Ovary (tissue), 9 donors: ENCODE results near the gene MYRF. TPM values are rescaled to one million over a fixed set of nuclear protein-coding genes. Genes with fewer than 3 reads are reported as not detected.

Experiments
- DNase-seq, 5 donors: peaks; one replicate each; pipeline ENCODE4 v3.0.0-alpha.2; 2019 to 2020
- H3K27ac ChIP-seq, 2 donors: fragments of 200-600 bp; one replicate each; pipeline versions ENCODE4 v1.5.1 to v1.8.0; 2019 to 2022
- H3K27me3 ChIP-seq: fragments of 200-600 bp; one replicate; pipeline ENCODE4 v1.8.0; 2022
- H3K36me3 ChIP-seq: fragments of 200-600 bp; sonication (generic); one replicate; pipeline ENCODE4 v1.5.1; 2019
- H3K4me1 ChIP-seq: one replicate; pipeline ENCODE4 v1.8.1; 2013; ENCODE audit warnings: mild to moderate bottlenecking, moderate library complexity; ENCODE audit not compliant: insufficient read depth
- H3K4me3 ChIP-seq: fragments of 200-600 bp; sonication (generic); one replicate; pipeline ENCODE4 v1.5.1; 2017
- H3K9me3 ChIP-seq, 2 donors: fragments of 200-600 bp in 1 of 2; sonication (generic) in 1 of 2; one replicate each; pipeline versions ENCODE4 v1.5.1 to v1.8.1; 2013 to 2019; ENCODE audit warnings: mild to moderate bottlenecking in 1 of 2, moderate library complexity in 1 of 2
- EP300 ChIP-seq: sonication (generic); formaldehyde crosslinking; IDR thresholded peaks from one replicate; pipeline ENCODE4 v1.6.1; 2017; ENCODE audit warnings: antibody characterized with exemption
- POLR2A ChIP-seq: fragments of 450-650 bp; IDR thresholded peaks from one replicate; pipeline ENCODE4 v1.6.1; 2017; ENCODE audit warnings: antibody characterized with exemption, mild to moderate bottlenecking, moderate library complexity
- WGBS, 3 donors: extraction: QIAGEN DNeasy Blood & Tissue Kit in 1 of 3; methylation state at CpG; one replicate each; pipeline versions ENCODE4 v1.1.5 to v1.1.7; 2013 to 2017; 5-methylcytosine and 5-hydroxymethylcytosine counted together
- intact Hi-C, 4 donors: fragments of 100-400 bp; cut with DNase I; formaldehyde crosslinking; loops; one replicate each; pipeline versions ENCODE4 v1.11.0 to v1.15.1; 2022 to 2023
- polyA plus RNA-seq, 2 donors: library from polyadenylated mRNA; stranded (reverse); fragments of 200-250 nt in 1 of 2; fragments of 350-450 nt in 1 of 2; fragmentation: Illumina TruSeq in 1 of 2; extraction: RNeasy Lipid Tissue Mini Kit (QIAGEN cat#74804) in 1 of 2; gene quantifications; one replicate each; pipeline ENCODE4 v1.2.3, GENCODE V29; 2013 to 2014
- total RNA-seq, 7 donors: library from RNA; depleted of rRNA in 2 of 7; stranded (reverse); fragments of >200 nt in 2 of 7; fragmentation: NEBNext Ultra II Directional in 3 of 7; extraction: Animal tissue kit (Norgen Biotek cat#: 25700) in 3 of 7; gene quantifications; one replicate each; pipeline versions ENCODE4 v1.1.0 to v1.2.4, GENCODE V29; 2016 to 2023
- TF ChIP-seq, protein P1 (sequence below), 3 donors: fragments of 450-650 bp in 2 of 3; fragments of 200-600 bp in 1 of 3; IDR thresholded peaks; one replicate each; pipeline versions ENCODE4 v1.5.1 to v1.8.0; 2016 to 2022; ENCODE audit warnings: antibody characterized with exemption in 3 of 3, mild to moderate bottlenecking in 1 of 3
- donor health status: DM: no; HTN: no; CAD: no; lungs with moderate emphysema.
- donor health status: DM: no; HTN: no; CAD: no.
- donor health status: Bipolar disorder and iron deficiency.
- donor health status: DM: yes; HTN: yes; CAD: no.
- donor health status: DM: no; HTN: no; CAD: no.
- donor health status: DM: yes; HTN: yes; CAD: no.

MYRF gene
- total and polyA plus RNA-seq, 9 donors: 6.6 to 109 (median 23.3) TPM

DNA sequence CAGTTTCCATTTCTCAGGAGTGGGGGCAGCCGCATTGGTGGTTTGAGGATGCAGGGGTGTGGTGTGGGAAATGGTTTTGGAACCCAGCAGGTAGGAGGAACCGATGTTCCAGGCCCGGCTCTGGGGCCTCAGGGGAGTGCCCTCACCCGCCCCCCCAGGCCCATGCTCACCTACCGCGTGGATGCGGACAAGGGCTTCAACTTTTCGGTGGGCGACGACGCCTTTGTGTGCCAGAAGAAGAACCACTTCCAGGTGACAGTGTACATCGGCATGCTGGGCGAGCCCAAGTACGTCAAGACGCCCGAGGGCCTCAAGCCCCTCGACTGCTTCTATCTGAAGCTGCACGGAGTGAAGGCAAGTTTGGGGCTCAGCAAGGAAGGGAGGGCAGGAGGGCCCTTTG, 21.4 kb downstream of the MYRF start:
- TF ChIP-seq EP300 (no peak), POLR2A (no peak)
- TF ChIP-seq, protein P1, sequence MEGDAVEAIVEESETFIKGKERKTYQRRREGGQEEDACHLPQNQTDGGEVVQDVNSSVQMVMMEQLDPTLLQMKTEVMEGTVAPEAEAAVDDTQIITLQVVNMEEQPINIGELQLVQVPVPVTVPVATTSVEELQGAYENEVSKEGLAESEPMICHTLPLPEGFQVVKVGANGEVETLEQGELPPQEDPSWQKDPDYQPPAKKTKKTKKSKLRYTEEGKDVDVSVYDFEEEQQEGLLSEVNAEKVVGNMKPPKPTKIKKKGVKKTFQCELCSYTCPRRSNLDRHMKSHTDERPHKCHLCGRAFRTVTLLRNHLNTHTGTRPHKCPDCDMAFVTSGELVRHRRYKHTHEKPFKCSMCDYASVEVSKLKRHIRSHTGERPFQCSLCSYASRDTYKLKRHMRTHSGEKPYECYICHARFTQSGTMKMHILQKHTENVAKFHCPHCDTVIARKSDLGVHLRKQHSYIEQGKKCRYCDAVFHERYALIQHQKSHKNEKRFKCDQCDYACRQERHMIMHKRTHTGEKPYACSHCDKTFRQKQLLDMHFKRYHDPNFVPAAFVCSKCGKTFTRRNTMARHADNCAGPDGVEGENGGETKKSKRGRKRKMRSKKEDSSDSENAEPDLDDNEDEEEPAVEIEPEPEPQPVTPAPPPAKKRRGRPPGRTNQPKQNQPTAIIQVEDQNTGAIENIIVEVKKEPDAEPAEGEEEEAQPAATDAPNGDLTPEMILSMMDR (IDR thresholded peaks at IDR 0.05): no peak
- Histone ChIP-seq H3K4me3 (no peak overlapping the region), H3K4me1 (peaks cover 10% of the 10 kb centered on the region), H3K27me3 (no peaks in the 10 kb centered on the region), H3K36me3 (no peaks in the 10 kb centered on the region), H3K27ac (no peak overlapping the region), H3K9me3 (no peaks in the 10 kb centered on the region)
- no peak for DNase-seq
- WGBS, 3 donors: 83 to 86% (median 85%) methylated on average over 18 of the region's 18 CpGs
- intact Hi-C loops: no loop called here

DNA sequence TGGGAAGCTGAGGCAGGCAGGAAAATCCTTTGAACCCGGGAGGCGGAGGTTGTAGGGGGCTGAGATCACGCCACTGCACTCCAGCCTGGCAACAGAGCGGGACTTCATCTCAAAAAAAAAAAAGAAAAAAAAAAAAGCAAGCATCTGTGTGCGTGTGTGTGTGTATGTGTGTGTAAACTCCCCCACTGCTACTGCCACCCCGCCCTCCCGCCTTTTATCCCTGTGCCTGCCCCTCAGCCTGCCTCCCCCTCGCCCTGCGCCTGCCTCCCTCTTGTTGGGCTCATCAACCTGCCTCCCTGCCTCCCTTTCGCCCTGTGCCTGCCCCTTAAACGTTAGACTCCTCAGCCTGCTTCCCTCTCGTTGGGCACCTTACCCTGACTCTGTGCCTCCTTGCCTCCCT, 22.0 kb downstream of the MYRF start:
- no peak overlapping the region for H3K4me3 ChIP-seq
- TF ChIP-seq, protein P1 (IDR thresholded peaks at IDR 0.05): no peak
- TF ChIP-seq POLR2A: no peak
- H3K9me3 ChIP-seq: no peaks in the 10 kb centered on the region
- no peak overlapping the region for H3K27ac ChIP-seq
- H3K36me3 ChIP-seq: no peaks in the 10 kb centered on the region
- WGBS, 3 donors: 76 to 80% (median 78%) methylated on average over 12 of the region's 12 CpGs
- H3K4me1 ChIP-seq: peaks cover 8% of the 10 kb centered on the region
- intact Hi-C loops: no loop called here
- no peak for DNase-seq
- H3K27me3 ChIP-seq: no peaks in the 10 kb centered on the region

DNA sequence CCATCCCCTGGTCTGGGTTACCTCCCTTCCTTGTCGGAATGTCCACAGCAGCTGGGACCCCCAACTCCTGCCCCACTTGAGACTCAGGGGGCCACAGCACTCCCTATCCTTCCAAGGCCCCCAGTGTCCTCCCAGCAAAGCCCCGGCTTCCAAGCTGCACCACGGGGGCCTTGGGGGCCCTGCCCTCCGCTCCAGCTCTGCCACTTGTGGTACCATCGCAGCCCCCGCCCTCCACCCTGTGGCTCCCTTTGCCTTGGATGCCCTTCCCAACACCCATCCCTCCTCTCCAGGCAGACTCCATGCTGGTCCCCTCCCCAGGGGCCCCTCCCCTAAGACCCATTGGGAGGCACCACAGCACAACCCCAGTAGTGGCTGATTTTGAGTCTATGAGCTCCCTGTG, 22.7 kb downstream of the MYRF start:
- intact Hi-C loops: no loop called here
- H3K27me3 ChIP-seq: no peaks in the 10 kb centered on the region
- no peaks in the 10 kb centered on the region for H3K9me3 ChIP-seq
- H3K36me3 ChIP-seq: no peaks in the 10 kb centered on the region
- no peak overlapping the region for H3K27ac ChIP-seq
- peaks cover 7% of the 10 kb centered on the region for H3K4me1 ChIP-seq
- no peak for TF ChIP-seq POLR2A
- TF ChIP-seq, protein P1 (IDR thresholded peaks at IDR 0.05): no peak
- no peak for TF ChIP-seq EP300
- DNase-seq: no peak
- H3K4me3 ChIP-seq: no peak overlapping the region
- 91 to 95% (median 91%) methylated on average over 6 of the region's 6 CpGs for WGBS, 3 donors

DNA sequence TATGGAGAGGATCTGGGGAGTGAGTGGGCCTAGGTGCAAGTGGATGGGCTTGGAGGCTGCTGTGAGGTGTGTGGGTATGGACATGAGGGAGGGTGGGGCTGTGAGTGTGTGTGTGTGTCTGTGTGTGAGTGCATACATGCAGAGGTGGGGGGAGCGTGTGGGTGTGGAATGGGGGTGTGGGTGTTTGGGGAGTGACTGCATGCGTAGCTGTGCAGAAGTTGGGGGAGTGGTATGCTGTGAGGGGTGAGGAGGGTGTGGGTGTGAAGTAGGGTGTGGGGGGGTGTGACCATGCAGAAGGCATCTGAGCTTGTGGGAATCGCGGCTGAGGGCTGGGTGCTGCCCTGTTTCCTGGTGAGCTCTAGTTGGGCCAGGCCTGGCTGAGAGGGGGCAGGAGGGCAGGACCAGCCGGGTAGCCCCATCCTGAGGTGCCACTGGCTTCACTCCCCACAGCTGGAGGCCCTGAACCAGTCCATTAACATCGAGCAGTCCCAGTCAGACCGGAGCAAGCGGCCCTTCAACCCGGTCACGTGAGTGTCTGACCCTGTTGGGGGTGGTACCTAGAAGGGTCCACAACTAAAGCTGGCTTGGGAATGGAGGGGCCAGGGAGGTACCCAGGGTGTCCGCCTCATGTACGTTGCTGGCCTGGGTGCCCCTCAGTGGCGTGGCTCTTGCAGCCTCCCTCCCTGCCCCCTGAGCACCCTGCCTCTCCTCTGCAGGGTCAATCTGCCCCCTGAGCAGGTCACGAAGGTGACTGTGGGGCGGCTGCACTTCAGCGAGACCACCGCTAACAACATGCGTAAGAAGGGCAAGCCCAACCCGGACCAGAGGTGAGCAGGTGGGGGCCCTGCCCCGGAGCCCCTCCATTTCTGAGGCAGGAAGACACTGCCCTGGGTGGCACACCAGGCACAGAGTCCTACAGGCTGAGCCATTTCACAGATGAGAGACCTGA, 23.4 kb downstream of the MYRF start:
- WGBS, 3 donors: 79 to 81% (median 80%) methylated on average over 16 to 20 of the region's 20 CpGs
- Histone ChIP-seq H3K4me1 (peaks cover 7% of the 10 kb centered on the region), H3K9me3 (no peaks in the 10 kb centered on the region), H3K4me3 (no peak overlapping the region), H3K36me3 (no peaks in the 10 kb centered on the region), H3K27ac (no peak overlapping the region), H3K27me3 (no peaks in the 10 kb centered on the region)
- TF ChIP-seq POLR2A (no peak), EP300 (no peak)
- TF ChIP-seq, protein P1 (IDR thresholded peaks at IDR 0.05): no peak
- intact Hi-C loops: loop anchor here in 1 of 4 donors (2.0 kb wide), 1 partner anchor 27 kb away; no protein-coding TSS in a partner anchor
- peak in 1 of 5 donors; percentile 52 for DNase-seq
